NCI-H2196 (cell line): ENCODE data around the gene GNG7.

Experiments used
- DNase-seq: peaks from one replicate; lab custom pipeline; 2025; ENCODE audit not compliant: unreplicated experiment; lab: John Stamatoyannopoulos, UW

The GNG7 gene

GRCh38 chr19:2726904-2727639 is 24.6 kb upstream of the GNG7 start:
- DNase-seq, result no peak

DNA sequence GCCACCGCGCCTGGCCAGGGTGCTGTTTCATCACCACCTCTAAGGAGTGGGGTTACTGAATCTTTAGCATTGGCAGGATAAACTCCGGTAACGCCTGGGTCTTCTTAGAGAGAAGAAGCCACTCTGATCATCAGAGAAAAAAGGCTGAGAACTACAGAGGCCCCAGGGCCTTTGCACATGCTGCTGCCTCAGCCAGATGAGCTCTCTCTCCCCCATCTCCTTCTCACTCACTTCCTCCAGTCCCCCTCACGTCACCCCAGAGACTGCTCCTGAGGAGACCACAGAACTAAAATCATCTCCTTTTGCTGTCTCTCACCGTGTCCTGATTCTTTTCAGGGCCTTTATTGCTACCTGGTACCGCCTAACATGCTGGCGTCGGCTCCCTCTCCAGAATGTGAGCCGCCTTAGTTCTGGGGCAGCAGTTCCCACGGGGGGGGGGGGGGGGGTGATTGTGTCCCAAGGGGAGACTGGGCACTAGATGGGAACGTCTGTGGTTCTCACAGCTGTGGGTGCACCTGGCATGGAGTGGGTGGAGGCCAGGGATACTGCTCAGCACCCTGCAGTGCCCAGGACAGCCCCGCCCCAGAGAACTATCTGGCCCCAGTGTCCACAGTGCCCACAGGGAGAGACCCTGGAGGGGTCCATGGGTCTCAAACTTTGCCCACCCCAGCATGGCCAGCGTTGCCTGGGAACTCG is 23.8 kb upstream of the GNG7 start:
- DNase-seq, result no peak

DNA sequence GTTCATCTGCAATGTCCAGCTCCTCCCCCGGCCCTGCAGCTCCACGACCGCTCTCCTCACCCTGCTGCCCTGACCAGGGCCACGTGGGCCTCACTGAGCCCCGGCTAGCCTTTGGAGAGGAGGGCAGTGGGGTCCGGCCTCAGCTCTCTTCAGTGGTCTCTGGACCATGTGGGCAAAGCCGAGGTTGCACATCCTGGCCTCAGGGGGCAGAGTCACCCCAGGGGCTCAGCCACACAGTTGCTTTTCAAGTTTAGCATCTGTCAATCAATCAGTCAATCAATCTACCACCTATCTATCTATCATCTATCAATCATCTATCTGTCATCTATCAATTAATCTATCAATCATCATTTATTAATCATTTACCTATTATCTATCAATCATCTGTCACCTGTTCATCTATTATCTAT is 21.7 kb upstream of the GNG7 start:
- no peak for DNase-seq

- DNase-seq, result no peak
Measured at GRCh38 chr19:2723747-2724146, 21.3 kb upstream of the GNG7 start.

GRCh38 chr19:2723345-2723715 is 20.8 kb upstream of the GNG7 start:
- DNase-seq, result no peak

DNA sequence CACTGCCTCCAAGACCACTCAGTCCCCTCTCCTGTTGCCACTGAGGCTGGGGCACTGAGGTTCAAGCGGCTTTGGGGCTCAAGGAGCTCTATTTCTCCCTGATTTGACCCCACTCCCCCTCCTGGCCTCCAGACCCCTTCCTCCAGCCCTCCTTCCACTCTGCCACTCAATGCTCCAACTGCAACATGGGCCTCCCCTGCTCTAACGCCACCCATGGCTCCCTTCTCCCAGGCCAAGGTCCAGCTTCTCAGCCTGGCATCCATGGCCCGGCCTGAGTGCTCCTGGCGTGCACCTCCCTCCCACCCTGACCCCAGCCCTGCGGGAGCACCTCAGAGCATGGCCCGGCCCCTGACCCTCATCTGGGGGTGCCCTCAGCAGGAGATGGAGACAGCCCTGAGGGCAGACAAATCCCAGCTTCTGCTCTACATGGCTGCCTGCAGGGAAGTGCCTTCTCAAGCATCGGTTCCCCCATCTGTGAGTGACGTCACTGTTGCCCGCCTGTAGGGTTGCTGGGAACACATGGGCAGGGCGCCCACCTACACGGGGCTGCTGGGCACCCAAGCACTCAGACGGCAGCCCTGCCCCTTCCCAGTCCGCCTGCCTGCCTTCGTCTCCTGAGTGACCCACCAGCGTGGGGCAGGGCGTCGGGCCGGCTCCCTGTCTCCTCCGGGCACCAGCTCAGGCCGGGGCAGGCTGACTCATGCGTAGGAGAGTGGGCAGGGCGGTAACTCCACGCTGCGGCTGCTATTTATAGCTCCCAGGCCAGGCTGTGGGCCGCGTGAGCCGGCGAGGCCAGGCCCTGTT is 20.2 kb upstream of the GNG7 start:
- no peak for DNase-seq

- DNase-seq, result no peak
Measured at GRCh38 chr19:2721570-2722540, 19.4 kb upstream of the GNG7 start.

- DNase-seq, result no peak
Measured at GRCh38 chr19:2720777-2721569, 18.5 kb upstream of the GNG7 start, which contains the start of gene DIRAS1. DIRAS1 (minus strand) TSS chr19:2721372; CDS start chr19:2717806, 3,566 bp downstream.

- no peak for DNase-seq
Measured at GRCh38 chr19:2719920-2720776, 17.7 kb upstream of the GNG7 start.

DNA sequence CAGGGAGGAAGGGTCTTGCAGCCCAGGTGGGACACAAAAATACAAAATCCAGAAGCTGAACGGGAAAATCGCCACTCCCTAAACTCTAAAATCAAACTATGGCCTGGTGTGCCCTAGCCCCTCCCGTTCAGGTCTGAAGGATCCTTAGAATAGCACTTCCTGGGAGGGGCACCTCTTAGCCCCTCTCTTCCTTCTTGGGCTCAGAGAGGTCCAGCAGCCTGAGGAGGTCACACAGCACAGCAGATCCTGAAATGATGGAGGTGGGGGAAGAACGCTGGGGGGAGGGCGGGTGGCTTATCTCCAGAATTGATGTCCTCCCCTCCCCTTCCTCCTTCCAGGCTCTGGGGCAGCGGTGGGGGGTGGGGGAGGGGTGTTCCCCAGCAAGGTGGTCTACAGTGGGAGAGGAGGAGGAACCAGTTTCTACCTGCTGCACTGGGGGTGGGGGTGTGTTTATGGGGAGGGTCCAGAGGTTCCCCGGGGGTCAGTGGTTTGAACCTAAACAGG is 16.8 kb upstream of the GNG7 start:
- DNase-seq, result no peak

- DNase-seq, result no peak
Measured at GRCh38 chr19:2717638-2718541, 15.4 kb upstream of the GNG7 start.

- DNase-seq, result no peak
Measured at GRCh38 chr19:2716722-2717637, 14.5 kb upstream of the GNG7 start.

DNA sequence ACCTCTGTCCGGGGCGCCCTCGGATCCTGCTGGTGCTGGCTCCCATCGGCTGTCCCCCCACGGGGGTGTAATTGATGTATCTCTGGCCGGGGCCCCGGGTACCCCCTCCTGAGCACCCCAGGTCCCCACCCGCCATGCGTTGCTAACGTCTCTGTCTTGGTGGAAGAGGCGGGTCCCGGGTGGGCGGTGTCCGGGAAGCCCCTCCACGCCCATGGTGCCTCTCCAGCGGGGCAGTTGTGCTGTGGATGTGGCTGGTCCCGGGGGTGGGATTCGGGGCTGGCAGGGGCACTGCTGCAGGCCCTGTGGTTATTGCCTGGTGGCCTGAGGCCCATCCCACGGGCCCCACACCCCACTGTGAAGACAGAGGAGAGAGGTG is 13.8 kb upstream of the GNG7 start:
- DNase-seq, result no peak

DNA sequence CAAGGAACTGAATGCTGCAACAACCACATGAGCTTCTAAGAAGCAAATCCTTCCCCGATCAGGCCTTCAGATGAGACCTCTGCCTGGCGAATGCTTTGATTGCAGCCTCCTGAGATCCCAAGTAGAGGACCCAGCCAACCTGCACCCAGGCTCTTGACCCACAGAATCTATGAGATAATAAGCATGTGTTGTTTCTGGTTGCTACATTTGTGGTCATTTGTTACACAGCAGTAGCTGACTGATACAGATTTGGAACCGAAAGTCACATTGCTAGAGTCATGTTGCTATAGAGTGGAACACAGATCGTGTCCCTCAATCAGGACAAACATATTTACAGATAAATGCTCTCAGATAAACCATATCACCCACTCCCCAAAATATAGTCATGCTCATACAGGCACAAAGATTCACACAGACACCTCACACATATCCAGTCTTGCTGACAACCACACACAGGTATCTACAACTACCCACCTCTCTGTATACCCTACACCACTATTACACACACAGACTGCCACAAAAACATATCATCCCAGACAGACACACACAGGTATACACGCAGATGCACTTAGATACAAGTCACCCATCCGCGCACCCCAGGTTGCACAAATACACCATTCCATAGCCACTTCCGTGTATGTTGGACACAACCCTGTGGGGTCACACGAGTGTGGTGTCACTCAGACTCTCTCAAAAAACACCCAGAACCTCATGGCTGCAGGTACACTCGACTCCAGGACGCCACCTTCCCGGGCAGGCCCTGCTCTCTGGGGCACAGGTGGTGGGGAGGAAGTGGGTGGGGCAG is 13.2 kb upstream of the GNG7 start:
- no peak for DNase-seq

DNA sequence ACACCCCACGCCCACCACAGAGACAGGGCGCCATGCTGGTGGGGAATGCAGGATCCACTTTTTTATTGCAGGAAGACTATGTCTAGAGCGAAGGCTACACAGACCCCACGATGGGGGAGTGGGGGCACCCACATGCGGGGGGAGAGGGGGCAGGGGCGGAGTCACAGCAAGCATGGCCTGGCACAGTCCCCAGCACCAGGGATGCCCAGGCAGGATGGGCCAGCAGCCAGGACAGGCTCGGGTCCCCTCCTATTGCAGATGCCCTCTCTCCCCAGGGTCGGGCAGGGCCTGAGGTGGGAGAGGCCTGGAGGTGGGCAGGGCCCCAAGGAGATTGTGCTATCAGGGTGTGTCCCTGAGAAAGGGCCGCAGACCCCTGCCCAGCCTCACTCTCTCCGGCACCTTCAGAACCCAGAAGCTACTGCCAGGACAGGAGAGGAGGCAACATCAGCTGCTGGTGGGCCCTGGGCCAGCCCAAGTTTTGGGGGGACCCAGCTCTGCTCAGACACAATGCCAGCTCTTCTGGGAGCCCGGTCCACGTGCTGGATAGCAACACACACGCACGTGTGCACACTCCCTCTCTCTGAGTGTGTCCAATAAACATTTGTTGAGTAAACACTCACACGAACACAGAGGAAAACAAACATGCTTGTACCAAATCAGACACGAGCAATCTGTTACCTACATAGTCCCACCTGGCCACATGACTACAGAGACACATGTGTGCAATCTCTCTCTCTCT is 12.2 kb upstream of the GNG7 start:
- no peak for DNase-seq
